Kidney epithelial cell (primary cell): Measurements from ENCODE around the gene ELK3. TPM values are rescaled to one million over a fixed set of nuclear protein-coding genes. Genes with fewer than 3 reads are reported as not detected.

ENCODE experiments used
- DNase-seq: peaks from one replicate; pipeline ENCODE4 v3.0.0-alpha.2; 2010; ENCODE audit warnings: low read depth
- H3K27me3 ChIP-seq: 2 replicates; pipeline ENCODE4 v1.6.0; 2011; ENCODE audit warnings: low read length; ENCODE audit not compliant: control insufficient read depth, insufficient read depth
- H3K36me3 ChIP-seq: 2 replicates; pipeline ENCODE4 v1.5.1; 2011; ENCODE audit warnings: low read length; ENCODE audit not compliant: control insufficient read depth, insufficient read depth
- H3K4me3 ChIP-seq: 2 replicates; pipeline ENCODE4 v1.5.1; 2011; ENCODE audit warnings: low read depth, mild to moderate bottlenecking, control low read depth, low read length
- total RNA-seq: library from RNA; depleted of rRNA; stranded (reverse); fragments of >200 nt; gene quantifications from 2 replicates; pipeline ENCODE4 v1.2.3, GENCODE V29; 2015
- TF ChIP-seq, protein P1 (sequence below): IDR thresholded peaks from 2 replicates; pipeline ENCODE4 v1.5.1; 2011; ENCODE audit warnings: mild to moderate bottlenecking, moderate library complexity, low read length, control low read depth, inconsistent platforms; ENCODE audit not compliant: insufficient read depth, poor library complexity, severe bottlenecking

ELK3 gene
- total RNA-seq, 1 donor from 2014 or later, result 63.5 TPM

DNA sequence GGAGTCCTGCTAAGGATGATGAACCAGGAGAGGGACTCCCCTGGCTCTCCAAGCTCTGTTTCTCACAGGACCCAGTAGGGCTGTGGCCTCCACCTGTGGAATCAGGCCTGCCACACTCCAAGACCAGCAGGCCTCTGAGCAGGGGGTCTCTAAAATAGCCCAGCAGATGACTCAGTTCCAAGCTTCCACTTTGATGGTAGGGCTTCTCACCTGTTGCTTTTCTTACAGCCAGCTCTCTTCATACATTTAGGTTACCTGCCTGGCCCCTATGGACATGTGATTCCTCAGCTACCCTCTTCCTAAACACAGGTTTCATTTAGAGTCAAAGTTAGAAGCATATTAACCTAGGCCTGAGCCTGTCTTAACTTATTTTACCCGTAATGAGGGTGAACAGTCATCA is 26.7 kb upstream of the ELK3 start:
- DNase-seq, result no peak
- no peaks in the 10 kb centered on the region for H3K27me3 ChIP-seq
- TF ChIP-seq, protein P1, sequence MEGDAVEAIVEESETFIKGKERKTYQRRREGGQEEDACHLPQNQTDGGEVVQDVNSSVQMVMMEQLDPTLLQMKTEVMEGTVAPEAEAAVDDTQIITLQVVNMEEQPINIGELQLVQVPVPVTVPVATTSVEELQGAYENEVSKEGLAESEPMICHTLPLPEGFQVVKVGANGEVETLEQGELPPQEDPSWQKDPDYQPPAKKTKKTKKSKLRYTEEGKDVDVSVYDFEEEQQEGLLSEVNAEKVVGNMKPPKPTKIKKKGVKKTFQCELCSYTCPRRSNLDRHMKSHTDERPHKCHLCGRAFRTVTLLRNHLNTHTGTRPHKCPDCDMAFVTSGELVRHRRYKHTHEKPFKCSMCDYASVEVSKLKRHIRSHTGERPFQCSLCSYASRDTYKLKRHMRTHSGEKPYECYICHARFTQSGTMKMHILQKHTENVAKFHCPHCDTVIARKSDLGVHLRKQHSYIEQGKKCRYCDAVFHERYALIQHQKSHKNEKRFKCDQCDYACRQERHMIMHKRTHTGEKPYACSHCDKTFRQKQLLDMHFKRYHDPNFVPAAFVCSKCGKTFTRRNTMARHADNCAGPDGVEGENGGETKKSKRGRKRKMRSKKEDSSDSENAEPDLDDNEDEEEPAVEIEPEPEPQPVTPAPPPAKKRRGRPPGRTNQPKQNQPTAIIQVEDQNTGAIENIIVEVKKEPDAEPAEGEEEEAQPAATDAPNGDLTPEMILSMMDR, result no peak

GRCh38 chr12:96170328-96170727 is 23.8 kb upstream of the ELK3 start:
- DNase-seq, result no peak
- TF ChIP-seq, protein P1, result no peak
- Histone ChIP-seq H3K27me3 (no peaks in the 10 kb centered on the region), H3K36me3 (no peaks in the 10 kb centered on the region), H3K4me3 (no peak overlapping the region)

More for the DNA sequence above, 26.7 kb upstream of the ELK3 start:
- no peak overlapping the region for H3K4me3 ChIP-seq
- no peaks in the 10 kb centered on the region for H3K36me3 ChIP-seq

DNA sequence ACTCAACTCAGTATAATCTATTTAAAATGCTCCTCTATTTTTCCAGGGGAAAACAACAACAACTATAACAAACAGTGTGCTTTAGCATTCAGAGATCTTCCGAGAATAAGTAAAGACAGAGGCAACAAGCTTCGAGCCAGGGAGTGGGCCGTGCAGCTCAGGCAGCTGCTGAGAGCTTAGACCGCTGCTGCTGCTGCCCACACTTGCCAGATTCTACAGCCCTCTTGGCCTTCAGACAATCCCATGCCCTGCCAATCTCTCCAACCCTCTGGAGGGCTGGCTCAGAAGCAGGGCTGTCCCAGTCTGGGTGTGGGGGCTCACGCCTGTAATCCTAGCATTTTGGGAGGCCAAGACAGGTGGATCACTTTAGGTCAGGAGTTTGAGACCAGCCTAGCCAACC is 23.4 kb upstream of the ELK3 start:
- no peak overlapping the region for H3K4me3 ChIP-seq
- no peaks in the 10 kb centered on the region for H3K36me3 ChIP-seq
- DNase-seq, result no peak
- TF ChIP-seq, protein P1, result no peak
- H3K27me3 ChIP-seq, result no peaks in the 10 kb centered on the region

DNA sequence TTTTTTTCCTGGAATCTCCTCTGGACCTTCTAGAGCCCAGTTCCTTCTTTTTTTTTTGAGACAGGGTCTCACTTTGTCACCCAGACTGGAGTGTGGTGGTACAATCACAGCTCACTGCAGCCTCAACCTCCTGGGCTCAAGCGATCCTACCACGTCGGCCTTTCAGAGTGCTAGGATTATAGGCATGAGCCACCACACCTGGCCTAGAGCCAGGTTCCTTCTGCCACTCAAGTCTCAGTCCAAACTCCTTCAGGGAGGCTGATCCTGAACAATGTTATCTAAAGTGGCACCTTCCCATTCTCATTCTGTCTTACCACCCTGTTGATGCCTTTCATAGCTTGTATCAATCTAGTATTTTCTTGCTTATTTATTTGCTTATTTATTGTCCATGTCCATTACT is 22.3 kb upstream of the ELK3 start:
- TF ChIP-seq, protein P1, result no peak
- Histone ChIP-seq H3K36me3 (no peaks in the 10 kb centered on the region), H3K27me3 (no peaks in the 10 kb centered on the region), H3K4me3 (no peak overlapping the region)
- no peak for DNase-seq

DNA sequence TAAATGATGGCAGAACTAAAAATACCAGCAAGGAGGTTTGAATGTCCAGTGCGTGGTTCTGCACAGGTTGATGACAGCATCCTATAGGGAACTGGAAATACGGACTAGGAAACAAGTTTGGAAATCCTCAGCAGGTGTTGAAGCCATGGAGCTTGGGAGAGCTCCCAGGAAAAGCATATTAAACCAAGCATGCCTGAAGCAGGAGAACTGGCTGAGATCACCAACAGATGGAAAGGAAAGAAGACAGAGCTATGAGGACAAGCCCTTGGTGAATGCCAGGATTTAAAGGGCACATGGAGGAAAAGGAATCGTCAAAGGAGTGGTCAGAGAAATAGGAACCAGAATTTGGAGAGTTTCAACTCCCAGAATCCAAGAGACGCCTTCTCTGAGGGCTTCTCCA is 21.2 kb upstream of the ELK3 start:
- H3K4me3 ChIP-seq, result no peak overlapping the region
- H3K36me3 ChIP-seq, result no peaks in the 10 kb centered on the region
- TF ChIP-seq, protein P1, result no peak
- no peak for DNase-seq
- H3K27me3 ChIP-seq, result no peaks in the 10 kb centered on the region

GRCh38 chr12:96176575-96176974 is 17.6 kb upstream of the ELK3 start:
- Histone ChIP-seq H3K27me3 (no peaks in the 10 kb centered on the region), H3K36me3 (no peaks in the 10 kb centered on the region), H3K4me3 (no peak overlapping the region)
- no peak for DNase-seq
- TF ChIP-seq, protein P1, result no peak
